ES-I3 (cell line): ENCODE results near the gene TUB.
A peak's percentile ranks its signal among the peaks of the same experiment; 100 is the strongest.

ENCODE experiments used
- H3K36me3 ChIP-seq: 2 replicates; pipeline ENCODE4 v1.6.1; 2013; ENCODE audit warnings: mild to moderate bottlenecking, low read length, control low read depth, moderate library complexity; ENCODE audit not compliant: insufficient read depth
- H3K4me1 ChIP-seq: 2 replicates; pipeline ENCODE4 v1.6.1; 2013; ENCODE audit warnings: mild to moderate bottlenecking, control low read depth, low read length; ENCODE audit not compliant: insufficient read depth
- H3K9ac ChIP-seq: 2 replicates; pipeline ENCODE4 v1.6.1; 2013; ENCODE audit warnings: low read depth, mild to moderate bottlenecking, low read length, moderate library complexity
- H3K9me3 ChIP-seq: 2 replicates; pipeline ENCODE4 v1.6.1; 2013; ENCODE audit warnings: mild to moderate bottlenecking, low read length, moderate library complexity; ENCODE audit not compliant: control insufficient read depth, insufficient read depth

The TUB gene

GRCh38 chr11:8080674-8081590 lies at the start of gene TUB:
Gene TUB, plus strand, starts transcription at chr11:8081211. Its CDS starts 300 bp downstream, at chr11:8081511.
- H3K9me3 ChIP-seq: no peaks in the 10 kb centered on the region
- H3K9ac ChIP-seq: peak within 1 kb of the TSS; percentile 65
- H3K4me1 ChIP-seq: peaks cover 26% of the 10 kb centered on the region
- H3K36me3 ChIP-seq: no peaks in the 10 kb centered on the region

DNA sequence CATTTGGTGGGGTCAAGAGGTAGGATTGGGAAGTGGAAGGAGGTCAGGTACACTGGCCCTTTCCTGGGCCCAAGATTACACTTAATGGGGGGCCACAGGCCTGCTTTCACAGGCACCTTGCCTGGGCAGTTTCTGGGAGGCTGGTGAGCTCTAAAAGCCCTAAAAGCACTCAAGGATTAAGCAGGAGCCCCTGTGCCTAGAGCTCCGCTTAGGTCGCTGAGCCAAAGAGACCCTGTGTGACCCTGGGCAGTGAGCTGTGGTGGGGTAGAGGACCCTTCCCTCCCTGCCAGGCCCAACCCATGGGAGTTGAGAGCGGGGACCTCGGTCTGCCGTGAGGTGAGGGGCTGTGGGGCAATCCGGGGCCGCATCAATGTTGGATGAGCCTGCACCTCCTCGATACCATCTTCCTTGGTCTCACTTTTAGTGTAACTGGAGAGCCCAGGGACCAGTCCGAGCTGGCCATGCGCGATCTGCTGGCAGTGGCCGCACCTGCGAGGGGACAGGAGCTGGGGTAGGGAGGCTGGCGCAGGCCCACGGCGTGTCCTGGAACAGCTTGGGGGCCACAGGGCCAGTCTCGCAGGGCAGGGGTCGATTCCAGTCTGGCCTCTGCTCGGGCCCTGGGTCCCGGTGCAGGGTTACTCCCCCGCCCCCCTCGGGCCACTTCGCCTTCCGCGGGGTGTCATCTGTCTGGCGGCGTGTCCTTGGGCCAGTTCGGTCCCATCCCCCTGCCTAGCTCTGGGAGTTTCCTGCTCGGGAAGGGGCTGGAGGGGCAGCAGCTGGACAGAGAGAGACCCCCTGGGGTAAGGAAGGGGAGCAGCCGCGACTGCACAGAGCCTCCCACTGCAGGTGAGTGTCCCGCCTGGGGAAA lies 49.5 kb upstream of the TUB start:
- Histone ChIP-seq H3K9me3 (no peaks in the 10 kb centered on the region), H3K36me3 (no peaks in the 10 kb centered on the region), H3K9ac (no peak overlapping the region), H3K4me1 (peaks cover 7% of the 10 kb centered on the region; the same call in 1 of the 2 replicates)

- Histone ChIP-seq H3K9ac (no peak overlapping the region), H3K36me3 (no peaks in the 10 kb centered on the region), H3K4me1 (peaks cover 7% of the 10 kb centered on the region; the same call in 1 of the 2 replicates), H3K9me3 (no peaks in the 10 kb centered on the region)
Observed at GRCh38 chr11:8032122-8032521, 48.9 kb upstream of the TUB start.

DNA sequence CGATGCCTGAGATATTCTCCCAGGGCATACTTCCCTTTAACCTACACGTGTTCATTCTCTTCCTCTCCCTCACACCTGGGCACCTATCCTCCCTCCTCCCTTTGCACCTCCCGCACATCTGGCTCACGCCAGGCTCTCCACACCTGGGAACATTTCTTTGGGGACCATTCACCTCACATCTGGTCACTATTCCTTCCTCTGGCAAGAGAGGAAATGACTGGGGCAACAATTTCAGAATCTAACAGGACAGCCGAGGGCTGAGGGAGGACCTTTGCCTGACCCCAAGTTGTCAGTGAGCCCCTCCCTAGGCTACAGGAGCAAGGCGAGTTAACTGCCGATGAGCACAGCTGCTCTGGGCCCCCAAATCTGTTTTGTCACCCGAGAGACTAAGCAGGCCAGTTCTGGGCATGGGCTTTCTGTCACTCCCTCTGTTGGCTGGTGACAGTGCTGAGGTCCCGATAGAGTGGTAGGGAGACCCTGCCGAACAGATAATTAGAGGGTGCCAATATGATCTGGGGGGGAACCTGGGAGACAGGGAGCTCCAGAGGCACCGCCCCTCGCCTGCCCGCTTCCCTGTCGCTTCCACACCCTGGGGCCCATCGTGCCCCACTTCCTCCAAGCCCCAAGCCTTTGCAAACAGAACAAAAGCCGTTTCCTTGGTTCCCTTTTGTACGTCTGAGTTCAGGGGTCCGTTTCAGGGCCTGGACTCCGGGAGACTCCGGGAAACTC lies 48.3 kb upstream of the TUB start:
- no peak overlapping the region for H3K9ac ChIP-seq
- no peaks in the 10 kb centered on the region for H3K36me3 ChIP-seq
- no peaks in the 10 kb centered on the region for H3K9me3 ChIP-seq
- H3K4me1 ChIP-seq: peaks cover 7% of the 10 kb centered on the region; the same call in 1 of the 2 replicates

GRCh38 chr11:8033305-8034105 lies 47.5 kb upstream of the TUB start:
- peaks cover 7% of the 10 kb centered on the region; the same call in 1 of the 2 replicates for H3K4me1 ChIP-seq
- no peak overlapping the region for H3K9ac ChIP-seq

GRCh38 chr11:8034106-8034585 lies 46.9 kb upstream of the TUB start:
- Histone ChIP-seq H3K9me3 (no peaks in the 10 kb centered on the region), H3K9ac (no peak overlapping the region), H3K36me3 (no peaks in the 10 kb centered on the region), H3K4me1 (peaks cover 7% of the 10 kb centered on the region; the same call in 1 of the 2 replicates)

More at GRCh38 chr11:8033305-8034105, 47.5 kb upstream of the TUB start:
- Histone ChIP-seq H3K9me3 (no peaks in the 10 kb centered on the region), H3K36me3 (no peaks in the 10 kb centered on the region)

DNA sequence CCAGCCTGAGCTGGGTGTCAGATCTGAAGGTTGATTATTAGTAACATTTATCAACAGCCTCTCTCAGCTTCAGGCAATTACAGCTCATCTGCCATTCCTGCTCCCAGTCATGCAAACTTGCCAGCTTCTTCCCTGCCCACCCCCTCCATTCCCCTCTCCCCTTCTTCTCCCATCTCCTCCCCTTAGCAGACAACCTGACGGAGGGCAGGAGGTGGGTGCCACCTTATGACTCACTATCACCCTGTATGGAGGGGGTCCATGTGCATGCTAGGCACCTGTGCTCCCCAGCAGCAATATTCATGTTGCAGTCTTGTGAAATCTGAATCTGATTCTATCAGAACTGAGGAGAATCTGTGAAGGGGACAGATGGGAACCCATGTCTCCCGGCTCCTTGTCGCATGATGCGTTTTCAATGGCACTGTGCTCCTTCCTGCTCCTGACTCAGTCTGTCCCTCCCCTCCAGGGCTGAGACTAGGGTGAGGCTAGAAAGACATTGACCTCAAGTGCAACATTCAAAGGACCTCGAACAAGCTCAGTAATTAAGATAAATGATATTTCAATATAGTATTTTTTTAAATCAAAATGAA lies 46.3 kb upstream of the TUB start:
- Histone ChIP-seq H3K4me1 (peaks cover 7% of the 10 kb centered on the region; the same call in 1 of the 2 replicates), H3K9ac (no peak overlapping the region), H3K36me3 (no peaks in the 10 kb centered on the region), H3K9me3 (no peaks in the 10 kb centered on the region)

GRCh38 chr11:8035200-8035855 lies 45.7 kb upstream of the TUB start:
- peaks cover 7% of the 10 kb centered on the region; the same call in 1 of the 2 replicates for H3K4me1 ChIP-seq
- no peaks in the 10 kb centered on the region for H3K9me3 ChIP-seq
- no peak overlapping the region for H3K9ac ChIP-seq
- H3K36me3 ChIP-seq: no peaks in the 10 kb centered on the region

- no peak overlapping the region for H3K9ac ChIP-seq
- H3K36me3 ChIP-seq: no peaks in the 10 kb centered on the region
- peaks cover 7% of the 10 kb centered on the region; the same call in 1 of the 2 replicates for H3K4me1 ChIP-seq
- H3K9me3 ChIP-seq: no peaks in the 10 kb centered on the region
Observed at GRCh38 chr11:8036002-8036802, 44.8 kb upstream of the TUB start.

DNA sequence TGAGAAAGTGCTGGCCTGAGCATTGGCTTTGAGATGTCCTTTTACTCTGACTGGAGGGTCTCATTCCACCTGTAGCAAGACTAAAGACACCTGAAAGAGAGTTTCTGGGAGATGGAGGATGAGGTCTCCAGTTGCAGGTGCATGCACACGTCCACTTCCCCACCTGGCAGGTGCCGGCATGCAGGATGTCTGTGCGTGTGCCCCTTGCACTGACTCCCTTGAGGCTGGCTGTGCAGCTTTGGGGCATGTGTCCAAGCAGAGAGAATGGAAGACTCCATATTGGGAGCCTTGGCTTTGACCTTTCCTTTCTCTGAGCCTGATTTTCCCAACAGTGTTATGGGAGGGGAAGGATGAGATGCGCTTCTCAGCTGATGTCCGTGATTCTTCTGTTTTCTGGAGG lies 44.0 kb upstream of the TUB start:
- Histone ChIP-seq H3K9ac (no peak overlapping the region), H3K9me3 (no peaks in the 10 kb centered on the region), H3K4me1 (peaks cover 7% of the 10 kb centered on the region; the same call in 1 of the 2 replicates), H3K36me3 (no peaks in the 10 kb centered on the region)

DNA sequence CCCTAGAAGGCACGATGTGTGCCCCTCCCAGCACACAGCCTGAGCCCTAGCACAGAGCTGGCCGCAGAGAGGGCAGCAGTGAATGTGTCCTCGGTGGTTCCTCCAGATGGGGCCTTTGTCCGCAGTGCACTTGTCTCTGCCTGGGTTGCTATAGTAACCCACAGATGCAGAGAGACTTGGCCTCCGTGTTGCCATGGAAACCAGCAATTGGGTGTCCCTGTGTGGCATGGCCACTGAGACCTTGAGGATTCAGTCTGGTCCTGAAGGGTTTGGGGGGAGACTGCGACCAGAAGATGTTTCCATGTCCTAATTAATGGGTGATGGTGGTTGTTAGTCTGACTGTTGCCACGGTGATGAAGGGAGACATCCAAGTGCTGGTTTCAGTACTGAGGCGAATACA lies 42.6 kb upstream of the TUB start:
- Histone ChIP-seq H3K9ac (no peak overlapping the region), H3K9me3 (no peaks in the 10 kb centered on the region; the same call in 1 of the 2 replicates)

More for the DNA sequence above, 42.6 kb upstream of the TUB start:
- Histone ChIP-seq H3K36me3 (no peaks in the 10 kb centered on the region), H3K4me1 (peaks cover 3% of the 10 kb centered on the region; the same call in 1 of the 2 replicates)
